WTC11 (cell line): ENCODE results near the gene MRPS27. TPM values are rescaled to one million over a fixed set of nuclear protein-coding genes. Genes with fewer than 3 reads are reported as not detected.

Experiments
- ATAC-seq: fragments of 200-7000 bp; cut with Tn5 transposase; 2 replicates; pipeline ENCODE4 v1.10.0; 2021; ENCODE audit warnings: mild to moderate bottlenecking, moderate library complexity
- CTCF ChIA-PET: fragments of 300-600 bp; sonication (Branson Sonifier 250); formaldehyde crosslinking; loops from one replicate; lab custom pipeline; 2021; ENCODE audit warnings: antibody characterized with exemption; lab: Charles Lee
- POLR2A ChIA-PET: fragments of 350-600 bp; sonication (Branson Sonifier 250); formaldehyde crosslinking; loops from one replicate; lab custom pipeline; 2021; ENCODE audit warnings: antibody characterized with exemption; lab: Charles Lee
- DNase-seq: peaks from one replicate; pipeline ENCODE4 v3.0.0; 2021; ENCODE audit warnings: low spot score
- H3K27ac Mint-ChIP-seq: 2 replicates; pipeline ENCODE4 v1.8.0; 2021; ENCODE audit warnings: mixed read lengths
- H3K27me3 Mint-ChIP-seq: 2 replicates; pipeline ENCODE4 v1.8.0; 2021; ENCODE audit warnings: low read depth, mild to moderate bottlenecking, moderate library complexity, mixed read lengths
- H3K36me3 Mint-ChIP-seq: 2 replicates; pipeline ENCODE4 v1.8.0; 2021; ENCODE audit warnings: mixed read lengths
- H3K4me1 Mint-ChIP-seq: 2 replicates; pipeline ENCODE4 v1.8.0; 2022; ENCODE audit warnings: mixed read lengths
- H3K4me3 Mint-ChIP-seq: 2 replicates; pipeline ENCODE4 v1.8.0; 2021; ENCODE audit warnings: mild to moderate bottlenecking, moderate library complexity, mixed read lengths
- H3K9me3 Mint-ChIP-seq: 2 replicates; pipeline ENCODE4 v1.8.0; 2021; ENCODE audit warnings: mixed read lengths
- CBFB ChIP-seq: sonication (generic); formaldehyde crosslinking; IDR thresholded peaks from 2 replicates; pipeline ENCODE4 v1.8.1; 2022; ENCODE audit warnings: mild to moderate bottlenecking, low read depth, missing genetic modification reagents
- EMX1 ChIP-seq: fragments of 250-450 bp; sonication (Bioruptor Pico); IDR thresholded peaks from 2 replicates; pipeline ENCODE4 v1.8.0; 2021; ENCODE audit warnings: mild to moderate bottlenecking
- FOXJ3 ChIP-seq: sonication (generic); formaldehyde crosslinking; IDR thresholded peaks from 2 replicates; pipeline ENCODE4 v1.9.0; 2021; ENCODE audit warnings: missing genetic modification reagents, mild to moderate bottlenecking, borderline replicate concordance
- GABPB1 ChIP-seq: sonication (generic); formaldehyde crosslinking; IDR thresholded peaks from 2 replicates; pipeline ENCODE4 v1.8.1; 2023; ENCODE audit warnings: mild to moderate bottlenecking, missing genetic modification reagents
- GTF2I ChIP-seq: fragments of 250-450 bp; sonication (Bioruptor Pico); conservative IDR thresholded peaks from 2 replicates; pipeline ENCODE4 v1.4.0; 2021; ENCODE audit warnings: mild to moderate bottlenecking
- KAT7 ChIP-seq: sonication (generic); formaldehyde crosslinking; IDR thresholded peaks from 2 replicates; pipeline ENCODE4 v1.8.1; 2023; ENCODE audit warnings: missing genetic modification reagents, mild to moderate bottlenecking, borderline replicate concordance
- NFATC4 ChIP-seq: fragments of 250-450 bp; sonication (Bioruptor Pico); IDR thresholded peaks from 2 replicates; pipeline ENCODE4 v1.9.0; 2021; ENCODE audit warnings: mild to moderate bottlenecking
- NR2C2 ChIP-seq: sonication (generic); formaldehyde crosslinking; IDR thresholded peaks from 2 replicates; pipeline ENCODE4 v1.8.0; 2022; ENCODE audit warnings: mild to moderate bottlenecking, missing genetic modification reagents
- RORB ChIP-seq: fragments of 250-450 bp; sonication (Bioruptor Pico); IDR thresholded peaks from 2 replicates; pipeline ENCODE4 v1.9.0; 2021; ENCODE audit warnings: mild to moderate bottlenecking
- SP1 ChIP-seq: sonication (generic); formaldehyde crosslinking; conservative IDR thresholded peaks from 2 replicates; pipeline ENCODE4 v1.8.1; 2022; ENCODE audit warnings: missing genetic modification reagents
- TEAD1 ChIP-seq: sonication (generic); formaldehyde crosslinking; IDR thresholded peaks from 2 replicates; pipeline ENCODE4 v1.8.0; 2022; ENCODE audit warnings: mild to moderate bottlenecking, missing genetic modification reagents
- TP53 ChIP-seq: sonication (generic); formaldehyde crosslinking; IDR thresholded peaks from 2 replicates; pipeline ENCODE4 v1.8.1; 2023; ENCODE audit warnings: mild to moderate bottlenecking, missing genetic modification reagents
- ZBTB21 ChIP-seq: sonication (generic); formaldehyde crosslinking; IDR thresholded peaks from 2 replicates; pipeline ENCODE4 v1.8.1; 2023; ENCODE audit warnings: mild to moderate bottlenecking, missing genetic modification reagents, borderline replicate concordance
- ZMAT4 ChIP-seq: fragments of 250-450 bp; sonication (Bioruptor Pico); IDR thresholded peaks from 2 replicates; pipeline ENCODE4 v1.9.0; 2021; ENCODE audit warnings: mild to moderate bottlenecking
- ZNF219 ChIP-seq: sonication (generic); formaldehyde crosslinking; IDR thresholded peaks from 2 replicates; pipeline ENCODE4 v1.8.0; 2023; ENCODE audit warnings: missing genetic modification reagents, mild to moderate bottlenecking, borderline replicate concordance
- ZNF532 ChIP-seq: fragments of 250-450 bp; sonication (Bioruptor Pico); IDR thresholded peaks from 2 replicates; pipeline ENCODE4 v1.9.0; 2021; ENCODE audit warnings: mild to moderate bottlenecking, borderline replicate concordance
- total RNA-seq: library from RNA; stranded (reverse); gene quantifications from 3 replicates; pipeline ENCODE4 v1.2.3, GENCODE V29; 2021
- TF ChIP-seq, protein P1 (sequence below): sonication (generic); formaldehyde crosslinking; IDR thresholded peaks from 2 replicates; pipeline ENCODE4 v1.8.0; 2023; ENCODE audit warnings: mild to moderate bottlenecking, missing genetic modification reagents
- TF ChIP-seq, protein P2 (sequence below): sonication (generic); formaldehyde crosslinking; IDR thresholded peaks from 2 replicates; pipeline ENCODE4 v1.8.1; 2022; ENCODE audit warnings: mild to moderate bottlenecking, missing genetic modification reagents, moderate library complexity, borderline replicate concordance
- TF ChIP-seq, protein P3 (sequence below): fragments of 250-450 bp; sonication (Bioruptor Pico); IDR thresholded peaks from 2 replicates; pipeline ENCODE4 v2.1.2; 2022; ENCODE audit warnings: mild to moderate bottlenecking, moderate library complexity

Gene MRPS27
- total RNA-seq, 1 experiment from 2014 or later: 80.1 TPM

GRCh38 chr5:72241346-72242003 is 78.6 kb downstream of the MRPS27 start:
- no peak for DNase-seq
- no peak for ATAC-seq
- POLR2A ChIA-PET: no interaction called here
- no peaks in the 10 kb centered on the region for H3K27me3 Mint-ChIP-seq
- peak; percentile 31; the same call in 1 of the 2 replicates for TF ChIP-seq GABPB1 (CRISPR knock-in tag)
- no peak for TF ChIP-seq CBFB (CRISPR knock-in tag)
- TF ChIP-seq, all 79 proteins: peak for 1
- Mint-ChIP-seq H3K4me1 (peaks cover 86% of the 10 kb centered on the region), H3K4me3 (no peak overlapping the region), H3K9me3 (no peaks in the 10 kb centered on the region), H3K36me3 (peaks cover 8% of the 10 kb centered on the region), H3K27ac (peak overlapping the region; percentile 81; the same call in 1 of the 2 replicates)
- CTCF ChIA-PET: no interaction called here

DNA sequence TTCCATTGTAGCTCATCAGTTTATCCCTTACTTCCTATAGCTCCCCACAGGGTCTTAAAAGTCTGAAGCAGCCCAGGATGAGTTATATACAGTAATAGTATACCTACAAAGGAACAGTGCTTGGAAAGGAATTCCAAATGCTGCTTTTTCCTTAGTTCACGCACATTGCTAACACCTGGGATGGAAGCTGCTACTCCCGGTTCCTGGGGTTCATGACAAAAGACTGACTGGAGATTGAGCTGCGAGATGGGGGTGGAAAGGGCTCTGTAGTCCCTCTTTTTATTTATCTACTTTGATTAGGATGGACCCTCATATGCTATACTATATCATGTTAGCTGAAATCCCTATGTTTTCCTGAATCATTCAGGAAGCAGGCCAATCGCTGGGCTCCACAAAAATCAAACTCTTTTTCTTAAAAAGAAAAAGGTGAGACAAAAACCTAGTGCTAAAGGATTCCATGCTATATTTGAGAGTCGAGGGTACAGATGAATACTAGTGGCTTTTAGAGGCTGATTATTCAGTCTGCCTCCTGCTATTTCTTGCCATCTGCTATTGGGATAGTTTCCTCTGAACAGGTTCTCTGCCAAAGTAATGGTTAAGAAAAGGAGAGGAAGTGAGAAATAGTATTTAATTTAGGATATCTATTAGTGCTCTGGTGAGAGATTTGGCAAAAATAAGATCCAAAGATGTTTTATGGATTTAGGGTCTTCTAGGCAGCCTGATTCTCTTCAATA is 81.2 kb downstream of the MRPS27 start:
- H3K27ac Mint-ChIP-seq: peak overlapping the region; percentile 99
- peaks cover 9% of the 10 kb centered on the region for H3K36me3 Mint-ChIP-seq
- no peaks in the 10 kb centered on the region for H3K9me3 Mint-ChIP-seq
- TF ChIP-seq SP1 (CRISPR knock-in tag) (0 out of 2 replicates have a peak, but pooled peaks have one; percentile 40), ZBTB21 (no peak), TP53 (CRISPR knock-in tag) (no peak), ZMAT4 (no peak), ZNF219 (CRISPR knock-in tag) (no peak), TEAD1 (CRISPR knock-in tag) (0 out of 2 replicates have a peak, but pooled peaks have one; percentile 33), FOXJ3 (CRISPR knock-in tag) (no peak), RORB (CRISPR knock-in tag) (no peak), GTF2I (no peak), EMX1 (no peak), NFATC4 (CRISPR knock-in tag) (no peak), NR2C2 (CRISPR knock-in tag) (no peak), KAT7 (no peak), ZNF532 (CRISPR knock-in tag) (no peak)
- TF ChIP-seq, protein P1, sequence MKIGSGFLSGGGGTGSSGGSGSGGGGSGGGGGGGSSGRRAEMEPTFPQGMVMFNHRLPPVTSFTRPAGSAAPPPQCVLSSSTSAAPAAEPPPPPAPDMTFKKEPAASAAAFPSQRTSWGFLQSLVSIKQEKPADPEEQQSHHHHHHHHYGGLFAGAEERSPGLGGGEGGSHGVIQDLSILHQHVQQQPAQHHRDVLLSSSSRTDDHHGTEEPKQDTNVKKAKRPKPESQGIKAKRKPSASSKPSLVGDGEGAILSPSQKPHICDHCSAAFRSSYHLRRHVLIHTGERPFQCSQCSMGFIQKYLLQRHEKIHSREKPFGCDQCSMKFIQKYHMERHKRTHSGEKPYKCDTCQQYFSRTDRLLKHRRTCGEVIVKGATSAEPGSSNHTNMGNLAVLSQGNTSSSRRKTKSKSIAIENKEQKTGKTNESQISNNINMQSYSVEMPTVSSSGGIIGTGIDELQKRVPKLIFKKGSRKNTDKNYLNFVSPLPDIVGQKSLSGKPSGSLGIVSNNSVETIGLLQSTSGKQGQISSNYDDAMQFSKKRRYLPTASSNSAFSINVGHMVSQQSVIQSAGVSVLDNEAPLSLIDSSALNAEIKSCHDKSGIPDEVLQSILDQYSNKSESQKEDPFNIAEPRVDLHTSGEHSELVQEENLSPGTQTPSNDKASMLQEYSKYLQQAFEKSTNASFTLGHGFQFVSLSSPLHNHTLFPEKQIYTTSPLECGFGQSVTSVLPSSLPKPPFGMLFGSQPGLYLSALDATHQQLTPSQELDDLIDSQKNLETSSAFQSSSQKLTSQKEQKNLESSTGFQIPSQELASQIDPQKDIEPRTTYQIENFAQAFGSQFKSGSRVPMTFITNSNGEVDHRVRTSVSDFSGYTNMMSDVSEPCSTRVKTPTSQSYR: no peak
- TF ChIP-seq, protein P2, sequence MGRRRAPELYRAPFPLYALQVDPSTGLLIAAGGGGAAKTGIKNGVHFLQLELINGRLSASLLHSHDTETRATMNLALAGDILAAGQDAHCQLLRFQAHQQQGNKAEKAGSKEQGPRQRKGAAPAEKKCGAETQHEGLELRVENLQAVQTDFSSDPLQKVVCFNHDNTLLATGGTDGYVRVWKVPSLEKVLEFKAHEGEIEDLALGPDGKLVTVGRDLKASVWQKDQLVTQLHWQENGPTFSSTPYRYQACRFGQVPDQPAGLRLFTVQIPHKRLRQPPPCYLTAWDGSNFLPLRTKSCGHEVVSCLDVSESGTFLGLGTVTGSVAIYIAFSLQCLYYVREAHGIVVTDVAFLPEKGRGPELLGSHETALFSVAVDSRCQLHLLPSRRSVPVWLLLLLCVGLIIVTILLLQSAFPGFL (CRISPR knock-in tag): no peak
- TF ChIP-seq, protein P3, sequence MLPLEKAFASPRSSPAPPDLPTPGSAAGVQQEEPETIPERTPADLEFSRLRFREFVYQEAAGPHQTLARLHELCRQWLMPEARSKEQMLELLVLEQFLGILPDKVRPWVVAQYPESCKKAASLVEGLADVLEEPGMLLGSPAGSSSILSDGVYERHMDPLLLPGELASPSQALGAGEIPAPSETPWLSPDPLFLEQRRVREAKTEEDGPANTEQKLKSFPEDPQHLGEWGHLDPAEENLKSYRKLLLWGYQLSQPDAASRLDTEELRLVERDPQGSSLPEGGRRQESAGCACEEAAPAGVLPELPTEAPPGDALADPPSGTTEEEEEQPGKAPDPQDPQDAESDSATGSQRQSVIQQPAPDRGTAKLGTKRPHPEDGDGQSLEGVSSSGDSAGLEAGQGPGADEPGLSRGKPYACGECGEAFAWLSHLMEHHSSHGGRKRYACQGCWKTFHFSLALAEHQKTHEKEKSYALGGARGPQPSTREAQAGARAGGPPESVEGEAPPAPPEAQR: no peak
- CTCF ChIA-PET: interaction anchor here (1.2 to 1.3 kb wide), 2 partner anchors 30 to 41 kb away, joined by 3 read pairs; no protein-coding TSS in a partner anchor
- H3K4me3 Mint-ChIP-seq: peak overlapping the region; percentile 40
- peak; percentile 81 for ATAC-seq
- DNase-seq: peak; percentile 19
- H3K27me3 Mint-ChIP-seq: no peaks in the 10 kb centered on the region
- POLR2A ChIA-PET: interaction anchor here (0.5 to 1.1 kb wide), 2 partner anchors 10 to 28 kb away, joined by 3 read pairs; no protein-coding TSS in a partner anchor
- peaks cover 89% of the 10 kb centered on the region for H3K4me1 Mint-ChIP-seq
